HepG2 (cell line): ENCODE measurements around the gene MAMSTR. TPM values are rescaled to one million over a fixed set of nuclear protein-coding genes. Genes with fewer than 3 reads are reported as not detected.

Experiments used
- ARID4A ChIP-seq: sonication (generic); formaldehyde crosslinking; IDR thresholded peaks from 2 replicates; pipeline ENCODE4 v1.5.0; 2020; ENCODE audit warnings: mild to moderate bottlenecking, missing genetic modification reagents, borderline replicate concordance
- ARNT2 ChIP-seq: sonication (generic); formaldehyde crosslinking; IDR thresholded peaks from 2 replicates; pipeline ENCODE4 v1.8.0; 2022; ENCODE audit warnings: mild to moderate bottlenecking, low read depth, missing genetic modification reagents, moderate library complexity
- ATF7 ChIP-seq, 2 experiments: fragments of 450-650 bp in 1 of 2; sonication (generic) in 1 of 2; formaldehyde crosslinking in 1 of 2; IDR thresholded peaks; 2 replicates each; pipeline versions ENCODE4 v1.4.0 to v1.6.1; 2016 to 2020; ENCODE audit warnings: antibody characterized with exemption in 1 of 2, mild to moderate bottlenecking in 1 of 2, missing genetic modification reagents in 1 of 2
- HMG20A ChIP-seq: IDR thresholded peaks from 2 replicates; pipeline ENCODE4 v1.6.1; 2016; ENCODE audit warnings: borderline replicate concordance
- IRF1 ChIP-seq: sonication (generic); formaldehyde crosslinking; IDR thresholded peaks from 2 replicates; pipeline ENCODE4 v1.4.0; 2020; ENCODE audit warnings: low read depth, mild to moderate bottlenecking, missing genetic modification reagents
- NFE2L2 ChIP-seq: fragments of 150-350 bp; IDR thresholded peaks from 2 replicates; pipeline ENCODE4 v1.6.1; 2014; ENCODE audit warnings: low read length
- ZFP36 ChIP-seq: fragments of 150-350 bp; IDR thresholded peaks from 2 replicates; pipeline ENCODE4 v1.6.1; 2018; ENCODE audit warnings: borderline replicate concordance, low read length, low read depth; ENCODE audit not compliant: partially characterized antibody
- ZFP41 ChIP-seq: sonication (generic); formaldehyde crosslinking; IDR thresholded peaks from 2 replicates; pipeline ENCODE4 v1.4.0; 2020; ENCODE audit warnings: mild to moderate bottlenecking, missing genetic modification reagents, borderline replicate concordance
- ZKSCAN8 ChIP-seq: IDR thresholded peaks from 2 replicates; pipeline ENCODE4 v1.6.1; 2016; ENCODE audit warnings: borderline replicate concordance, missing genetic modification reagents, missing compliant biosample characterization
- ZNF143 ChIP-seq: sonication (generic); formaldehyde crosslinking; IDR thresholded peaks from 2 replicates; pipeline ENCODE4 v1.4.0; 2020; ENCODE audit warnings: missing genetic modification reagents
- ZNF20 ChIP-seq: sonication (generic); formaldehyde crosslinking; IDR thresholded peaks from 2 replicates; pipeline ENCODE4 v1.4.0; 2020; ENCODE audit warnings: mild to moderate bottlenecking, moderate library complexity, missing genetic modification reagents
- ZSCAN21 ChIP-seq: sonication (generic); formaldehyde crosslinking; IDR thresholded peaks from 2 replicates; pipeline ENCODE4 v1.8.0; 2022; ENCODE audit warnings: mild to moderate bottlenecking, missing genetic modification reagents, moderate library complexity, borderline replicate concordance
- polyA plus RNA-seq, 8 experiments: library from polyadenylated mRNA; depleted of rRNA in 3 of 8; stranded (reverse) in 7 of 8; unstranded in 1 of 8; fragments of >200 nt; fragmentation: Illumina TruSeq in 4 of 8; extraction: Trizol in 4 of 8; gene quantifications; 2 replicates each; pipeline versions ENCODE4 v1.2.1 to v1.2.3, GENCODE V29; 2011 to 2016; ENCODE audit warnings: low read depth in 4 of 8, missing spikeins in 1 of 8, mixed read lengths in 1 of 8; ENCODE audit not compliant: insufficient read depth in 1 of 8
- total RNA-seq, 5 experiments: library from RNA; depleted of rRNA; stranded (reverse); fragments of >200 nt; fragmentation: Illumina TruSeq; extraction: Trizol; gene quantifications; 2 replicates each; pipeline ENCODE4 v1.2.3, GENCODE V29; 2016; ENCODE audit warnings: low read depth in 1 of 5
- TF ChIP-seq, protein P1 (sequence below): sonication (generic); formaldehyde crosslinking; IDR thresholded peaks from 2 replicates; pipeline ENCODE4 v1.9.0; 2022; ENCODE audit warnings: low read depth, missing genetic modification reagents

Gene MAMSTR
- total and polyA plus RNA-seq, 2 of the 13 experiments (the other 11 are each of a cell fraction or from before 2014, with no cell fraction given) = 2.2 to 2.4 TPM

DNA sequence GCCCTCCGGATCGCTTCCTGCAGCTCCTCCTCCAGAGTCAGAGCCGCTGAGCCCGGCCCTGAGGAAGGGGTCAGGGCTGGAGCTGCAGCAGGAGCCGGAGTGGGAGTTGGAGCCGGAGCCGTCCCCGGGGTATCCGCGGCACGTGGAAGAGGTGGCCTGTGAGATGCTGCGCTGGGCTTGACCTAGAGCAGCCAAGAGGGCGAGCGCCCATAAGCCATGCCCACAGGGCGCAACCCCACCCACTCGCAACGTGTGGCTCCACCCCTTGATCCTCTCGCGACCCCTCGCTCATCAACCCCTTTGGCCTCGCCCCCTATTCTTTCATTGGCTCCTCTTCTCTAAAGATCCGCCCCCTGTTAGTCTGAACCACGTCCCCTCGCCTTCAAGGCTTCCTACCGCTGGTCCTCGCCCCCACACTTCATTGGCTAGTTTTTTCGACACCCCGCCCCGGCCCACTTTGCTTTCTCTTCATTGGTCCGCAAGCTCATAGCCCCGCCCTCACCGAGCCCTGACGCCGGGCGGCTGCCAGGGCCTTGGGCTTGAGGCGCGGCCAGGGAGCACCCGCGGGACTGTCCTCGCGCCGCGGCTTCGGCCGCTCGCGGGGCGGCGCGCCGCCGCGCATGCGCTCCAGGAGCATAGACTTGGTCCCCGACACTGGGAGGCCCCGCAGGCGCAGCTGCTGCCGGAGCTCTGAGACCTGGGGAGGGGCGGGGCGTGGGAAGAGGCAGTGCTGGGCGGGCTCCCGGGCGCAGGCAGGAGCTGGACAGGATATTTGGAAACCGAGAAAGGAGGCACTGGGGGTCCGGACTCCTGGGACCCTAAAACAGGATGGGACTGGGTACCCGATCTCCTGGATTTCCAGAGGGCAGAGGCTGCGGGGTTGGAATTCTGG lies 5.4 kb downstream of the MAMSTR start (continued):
- no peak for TF ChIP-seq IRF1 (CRISPR knock-in tag)
- no peak for TF ChIP-seq NFE2L2
- peak; percentile 30; the same call in 1 of the 2 replicates for TF ChIP-seq ARID4A
- no peak for TF ChIP-seq ZFP41 (CRISPR knock-in tag)
- TF ChIP-seq ZNF143 = no peak
- peak; percentile 37; the same call in 1 of the 2 replicates for TF ChIP-seq ARNT2
- no peak for TF ChIP-seq ZSCAN21 (CRISPR knock-in tag)
- no peak for TF ChIP-seq ZNF20
- TF ChIP-seq, protein P1, sequence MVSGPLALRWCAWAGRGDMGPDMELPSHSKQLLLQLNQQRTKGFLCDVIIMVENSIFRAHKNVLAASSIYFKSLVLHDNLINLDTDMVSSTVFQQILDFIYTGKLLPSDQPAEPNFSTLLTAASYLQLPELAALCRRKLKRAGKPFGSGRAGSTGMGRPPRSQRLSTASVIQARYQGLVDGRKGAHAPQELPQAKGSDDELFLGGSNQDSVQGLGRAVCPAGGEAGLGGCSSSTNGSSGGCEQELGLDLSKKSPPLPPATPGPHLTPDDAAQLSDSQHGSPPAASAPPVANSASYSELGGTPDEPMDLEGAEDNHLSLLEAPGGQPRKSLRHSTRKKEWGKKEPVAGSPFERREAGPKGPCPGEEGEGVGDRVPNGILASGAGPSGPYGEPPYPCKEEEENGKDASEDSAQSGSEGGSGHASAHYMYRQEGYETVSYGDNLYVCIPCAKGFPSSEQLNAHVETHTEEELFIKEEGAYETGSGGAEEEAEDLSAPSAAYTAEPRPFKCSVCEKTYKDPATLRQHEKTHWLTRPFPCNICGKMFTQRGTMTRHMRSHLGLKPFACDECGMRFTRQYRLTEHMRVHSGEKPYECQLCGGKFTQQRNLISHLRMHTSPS (CRISPR knock-in tag) = no peak
- TF ChIP-seq HMG20A (CRISPR knock-in tag) = no peak
- no peak for TF ChIP-seq ATF7 (IDR thresholded peaks at IDR 0.05)
- no peak for TF ChIP-seq ATF7 (CRISPR knock-in tag; IDR thresholded peaks at IDR 0.05)
- 0 out of 2 replicates have a peak, but pooled peaks have one; percentile 40 for TF ChIP-seq ZKSCAN8 (CRISPR knock-in tag)
- TF ChIP-seq ZFP36 = no peak
